Suprapubic skin (tissue), 4 donors: ENCODE results near the gene USP7.

Experiments
- POLR2A ChIP-seq, 2 donors: fragments of 450-650 bp; IDR thresholded peaks; one replicate each; pipeline ENCODE4 v1.6.1; 2017; ENCODE audit warnings: antibody characterized with exemption in 2 of 2, mild to moderate bottlenecking in 2 of 2, moderate library complexity in 2 of 2
- POLR2AphosphoS5 ChIP-seq, 3 donors: sonication (generic); formaldehyde crosslinking; IDR thresholded peaks; one replicate each; pipeline ENCODE4 v1.6.1; 2017; ENCODE audit warnings: antibody characterized with exemption in 3 of 3
- TF ChIP-seq, protein P1 (sequence below), 2 donors: fragments of 200-600 bp in 1 of 2; fragments of 450-650 bp in 1 of 2; sonication (generic) in 1 of 2; IDR thresholded peaks; one replicate each; pipeline ENCODE4 v1.5.1; 2016 to 2019; ENCODE audit warnings: antibody characterized with exemption in 2 of 2, mild to moderate bottlenecking in 1 of 2, moderate library complexity in 1 of 2

- TF ChIP-seq, protein P1, sequence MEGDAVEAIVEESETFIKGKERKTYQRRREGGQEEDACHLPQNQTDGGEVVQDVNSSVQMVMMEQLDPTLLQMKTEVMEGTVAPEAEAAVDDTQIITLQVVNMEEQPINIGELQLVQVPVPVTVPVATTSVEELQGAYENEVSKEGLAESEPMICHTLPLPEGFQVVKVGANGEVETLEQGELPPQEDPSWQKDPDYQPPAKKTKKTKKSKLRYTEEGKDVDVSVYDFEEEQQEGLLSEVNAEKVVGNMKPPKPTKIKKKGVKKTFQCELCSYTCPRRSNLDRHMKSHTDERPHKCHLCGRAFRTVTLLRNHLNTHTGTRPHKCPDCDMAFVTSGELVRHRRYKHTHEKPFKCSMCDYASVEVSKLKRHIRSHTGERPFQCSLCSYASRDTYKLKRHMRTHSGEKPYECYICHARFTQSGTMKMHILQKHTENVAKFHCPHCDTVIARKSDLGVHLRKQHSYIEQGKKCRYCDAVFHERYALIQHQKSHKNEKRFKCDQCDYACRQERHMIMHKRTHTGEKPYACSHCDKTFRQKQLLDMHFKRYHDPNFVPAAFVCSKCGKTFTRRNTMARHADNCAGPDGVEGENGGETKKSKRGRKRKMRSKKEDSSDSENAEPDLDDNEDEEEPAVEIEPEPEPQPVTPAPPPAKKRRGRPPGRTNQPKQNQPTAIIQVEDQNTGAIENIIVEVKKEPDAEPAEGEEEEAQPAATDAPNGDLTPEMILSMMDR (IDR thresholded peaks at IDR 0.05): no peak
- TF ChIP-seq POLR2AphosphoS5 (IDR thresholded peaks at IDR 0.05): no peak
- TF ChIP-seq POLR2A (IDR thresholded peaks at IDR 0.05): no peak
Observed at GRCh38 chr16:8946544-8946943, 17.2 kb downstream of the USP7 start.
